ENCODE data around the gene RXFP1. TPM values are rescaled to one million over a fixed set of nuclear protein-coding genes. Genes with fewer than 3 reads are reported as not detected.

The RXFP1 gene
- total RNA-seq (2014; rRNA removed; shearing (Covaris generic)), result not detected in 2 replicates

- no peak for DNase-seq (ENCODE audit: low spot score)
- in situ Hi-C loops (cut with HindIII; ENCODE audit: low sequenced_read_pairs), result no loop called here
Measured at GRCh38 chr4:158521484-158522088, at the start of gene RXFP1. RXFP1 (plus strand) TSS chr4:158521882; CDS start chr4:158521977, 95 bp downstream.

- DNase-seq (ENCODE audit: low spot score), result no peak
- in situ Hi-C loops (cut with HindIII; ENCODE audit: low sequenced_read_pairs), result no loop called here
Measured at GRCh38 chr4:158481811-158482210, 39.9 kb upstream of the RXFP1 start.

- DNase-seq (ENCODE audit: low spot score), result no peak
- in situ Hi-C loops (cut with HindIII; ENCODE audit: low sequenced_read_pairs), result no loop called here
Measured at GRCh38 chr4:158484173-158484885, 37.4 kb upstream of the RXFP1 start.

DNA sequence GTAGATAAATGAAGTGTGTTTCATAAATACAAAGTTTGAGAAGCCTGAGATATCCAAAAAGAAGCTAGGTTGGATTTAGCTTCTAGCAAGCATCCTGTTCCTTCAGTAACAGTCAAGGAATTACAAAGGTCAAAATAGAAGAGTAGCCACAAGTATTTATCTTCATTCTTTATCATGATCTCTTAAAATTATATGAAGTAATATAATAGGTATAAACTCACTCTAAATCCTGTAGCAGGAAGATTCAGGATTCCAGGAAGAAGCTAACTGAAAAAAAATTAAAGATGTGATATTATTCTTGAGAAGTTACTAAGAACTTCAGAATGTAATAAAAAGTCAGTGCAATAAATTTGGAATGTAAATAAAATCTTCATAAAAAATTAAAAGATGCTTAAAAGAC is 31.1 kb upstream of the RXFP1 start:
- DNase-seq (ENCODE audit: low spot score), result no peak
- in situ Hi-C loops (cut with HindIII; ENCODE audit: low sequenced_read_pairs), result no loop called here

DNA sequence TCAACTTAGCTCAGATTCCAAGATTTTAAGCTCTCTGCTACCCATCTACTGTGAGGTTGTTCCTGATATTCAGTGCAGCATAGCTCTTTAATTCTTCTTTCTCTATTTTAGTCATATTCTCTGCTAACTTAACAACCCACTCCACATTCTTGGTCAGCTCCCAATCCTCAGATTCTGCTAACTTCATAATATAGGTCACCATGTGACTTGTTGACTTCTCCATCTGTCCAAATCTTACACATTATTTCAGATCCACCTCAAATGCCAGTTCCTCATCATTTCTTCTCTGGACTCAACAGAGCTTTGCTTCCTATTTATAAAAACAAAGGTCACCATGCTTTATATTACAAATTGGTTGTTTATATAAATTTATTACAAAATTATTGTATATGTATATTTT is 29.3 kb upstream of the RXFP1 start:
- in situ Hi-C loops (cut with HindIII; ENCODE audit: low sequenced_read_pairs), result no loop called here

GRCh38 chr4:158496030-158496741 is 25.5 kb upstream of the RXFP1 start:
- in situ Hi-C loops (cut with HindIII; ENCODE audit: low sequenced_read_pairs), result no loop called here
- peak; percentile 5 for DNase-seq (ENCODE audit: low spot score)

More for the DNA sequence above, 29.3 kb upstream of the RXFP1 start:
- DNase-seq (ENCODE audit: low spot score), result no peak

DNA sequence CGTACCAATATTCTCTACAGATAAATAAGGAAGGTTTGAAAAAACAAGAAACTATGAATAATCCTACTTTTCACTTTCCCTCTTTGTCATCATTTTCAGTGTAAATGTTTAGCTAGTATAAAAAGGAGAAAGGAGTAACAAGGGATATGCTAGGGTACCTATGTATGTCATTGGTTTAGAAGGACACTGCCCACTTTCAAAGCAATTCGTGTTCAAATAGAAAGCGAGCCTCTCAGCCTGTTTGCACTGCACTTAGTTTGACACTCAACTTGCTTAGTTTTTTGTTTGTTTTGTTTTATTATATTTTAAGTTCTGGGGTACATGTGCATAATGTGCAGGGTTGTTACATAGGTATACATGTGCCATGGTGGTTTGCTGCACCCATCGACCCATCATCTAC is 21.6 kb upstream of the RXFP1 start:
- in situ Hi-C loops (cut with HindIII; ENCODE audit: low sequenced_read_pairs), result no loop called here

GRCh38 chr4:158513256-158513655 is 8.4 kb upstream of the RXFP1 start:
- in situ Hi-C loops (cut with HindIII; ENCODE audit: low sequenced_read_pairs), result no loop called here
- DNase-seq (ENCODE audit: low spot score), result no peak

More for the DNA sequence above, 21.6 kb upstream of the RXFP1 start:
- DNase-seq (ENCODE audit: low spot score), result no peak

GRCh38 chr4:158519226-158519625 is 2.5 kb upstream of the RXFP1 start:
- no peak for DNase-seq (ENCODE audit: low spot score)
- in situ Hi-C loops (cut with HindIII; ENCODE audit: low sequenced_read_pairs), result no loop called here

GRCh38 chr4:158523990-158524535 is 2.4 kb downstream of the RXFP1 start:
- in situ Hi-C loops (cut with HindIII; ENCODE audit: low sequenced_read_pairs), result no loop called here
- DNase-seq (ENCODE audit: low spot score), result no peak

GRCh38 chr4:158527516-158527915 is 5.8 kb downstream of the RXFP1 start:
- no peak for DNase-seq (ENCODE audit: low spot score)
- in situ Hi-C loops (cut with HindIII; ENCODE audit: low sequenced_read_pairs), result no loop called here

DNA sequence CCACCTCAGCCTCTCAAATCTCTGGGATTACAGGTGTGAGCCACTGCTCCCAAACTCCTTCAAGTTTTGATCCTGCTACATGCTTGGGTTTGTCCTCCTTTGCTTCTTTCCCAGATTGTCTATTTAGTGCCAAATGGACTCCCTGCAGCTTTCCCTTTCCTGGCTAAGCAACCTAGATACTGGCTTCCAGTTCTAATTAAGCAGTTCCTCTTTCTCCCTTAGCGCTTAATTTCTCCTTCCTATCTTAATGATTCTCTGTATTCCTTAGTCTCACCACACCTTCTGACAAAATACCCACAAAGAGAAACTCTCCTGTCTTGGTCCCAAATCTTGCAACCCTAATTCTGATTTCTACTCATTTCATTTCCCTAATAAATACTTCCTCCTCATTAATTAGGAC is 7.8 kb downstream of the RXFP1 start:
- no peak for DNase-seq (ENCODE audit: low spot score)
- in situ Hi-C loops (cut with HindIII; ENCODE audit: low sequenced_read_pairs), result no loop called here

DNA sequence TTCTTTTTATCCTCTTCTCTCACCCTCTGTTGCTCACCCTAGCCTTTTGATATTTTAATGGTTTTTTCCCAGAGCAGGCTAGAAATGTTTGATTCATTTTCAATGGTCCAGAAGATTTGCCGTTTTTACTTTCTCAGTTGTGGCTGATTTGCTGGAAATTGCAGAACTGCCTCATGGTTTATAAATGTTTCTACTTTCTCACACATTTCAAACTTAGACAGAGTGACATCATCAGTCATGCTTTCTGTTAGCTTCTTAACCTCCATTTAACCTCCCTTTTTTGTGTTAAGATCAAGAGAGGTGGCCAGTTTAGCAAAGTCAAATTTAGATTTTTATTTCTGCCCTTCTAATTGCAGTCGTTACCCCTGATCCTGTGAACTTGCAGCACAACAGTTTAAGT is 8.7 kb downstream of the RXFP1 start:
- in situ Hi-C loops (cut with HindIII; ENCODE audit: low sequenced_read_pairs), result no loop called here

GRCh38 chr4:158530898-158531297 is 9.2 kb downstream of the RXFP1 start:
- in situ Hi-C loops (cut with HindIII; ENCODE audit: low sequenced_read_pairs), result no loop called here
- no peak for DNase-seq (ENCODE audit: low spot score)

More for the DNA sequence above, 8.7 kb downstream of the RXFP1 start:
- DNase-seq (ENCODE audit: low spot score), result no peak

- DNase-seq (ENCODE audit: low spot score), result no peak
- in situ Hi-C loops (cut with HindIII; ENCODE audit: low sequenced_read_pairs), result no loop called here
Measured at GRCh38 chr4:158532556-158533231, 11.0 kb downstream of the RXFP1 start.

- in situ Hi-C loops (cut with HindIII; ENCODE audit: low sequenced_read_pairs), result no loop called here
- no peak for DNase-seq (ENCODE audit: low spot score)
Measured at GRCh38 chr4:158534727-158535126, 13.0 kb downstream of the RXFP1 start.

DNA sequence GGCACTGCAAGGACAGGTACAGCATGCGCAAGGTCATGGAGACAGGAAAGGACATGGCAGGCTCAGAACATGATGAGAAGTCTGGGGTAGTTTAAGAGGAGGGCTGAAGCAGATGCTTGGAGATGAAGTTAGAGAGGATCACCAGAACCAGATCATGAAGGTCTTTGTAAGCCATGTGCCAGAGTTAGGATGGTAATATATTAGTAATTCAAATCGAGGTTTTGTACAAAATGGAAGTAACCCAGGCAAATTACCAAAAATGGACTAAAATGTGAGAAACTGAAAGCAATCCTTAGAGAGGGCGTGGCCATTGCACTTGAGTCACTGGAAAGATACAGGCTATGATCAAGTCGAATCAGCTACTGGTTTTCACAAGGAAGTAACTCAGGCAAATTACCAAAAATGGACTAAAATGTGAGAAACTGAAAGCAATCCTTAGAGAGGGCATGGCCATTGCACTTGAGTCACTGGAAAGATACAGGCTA is 13.5 kb downstream of the RXFP1 start:
- DNase-seq (ENCODE audit: low spot score), result no peak
- in situ Hi-C loops (cut with HindIII; ENCODE audit: low sequenced_read_pairs), result no loop called here

DNA sequence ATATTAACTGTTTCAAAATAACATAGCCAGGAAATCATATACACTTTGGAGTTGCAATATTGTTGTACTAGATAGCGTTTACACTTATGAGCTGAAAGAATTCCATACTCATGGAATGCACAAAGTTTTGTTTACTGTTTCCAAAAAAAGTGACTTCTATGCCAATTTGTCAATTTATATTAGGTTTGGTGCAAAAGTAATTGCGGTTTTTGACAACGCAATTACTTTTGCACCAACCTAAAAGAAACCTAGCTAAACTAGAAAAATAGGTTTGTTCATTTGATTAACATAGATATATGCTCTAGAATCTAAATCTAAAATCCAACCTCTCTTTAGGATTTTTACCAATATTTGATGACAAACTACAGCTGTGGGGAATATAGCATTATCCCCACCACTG is 15.2 kb downstream of the RXFP1 start:
- in situ Hi-C loops (cut with HindIII; ENCODE audit: low sequenced_read_pairs), result no loop called here
- no peak for DNase-seq (ENCODE audit: low spot score)

DNA sequence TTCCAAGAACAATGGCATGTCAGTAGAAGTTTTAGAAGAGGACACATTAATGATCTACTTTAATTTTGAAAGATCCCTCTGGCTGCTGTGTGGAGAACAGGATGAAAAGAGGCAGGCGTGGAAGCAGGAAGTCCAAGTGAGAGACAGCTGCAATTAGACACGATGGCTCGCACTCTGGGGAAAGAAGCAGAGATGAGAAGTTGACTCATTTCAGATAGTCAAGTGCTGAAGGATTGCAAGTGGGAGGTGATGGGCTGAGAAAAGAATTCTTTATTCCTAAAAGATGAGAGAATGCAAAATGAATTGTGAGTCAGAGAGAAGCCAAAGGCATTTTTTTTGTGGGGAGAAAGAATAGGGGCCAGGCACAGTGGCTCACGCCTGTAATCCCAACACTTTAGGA is 16.5 kb downstream of the RXFP1 start:
- no peak for DNase-seq (ENCODE audit: low spot score)
- in situ Hi-C loops (cut with HindIII; ENCODE audit: low sequenced_read_pairs), result no loop called here

Data from G401 (cell line).